Osteoblast (primary cell): ENCODE measurements around the gene TJP2. TPM values are rescaled to one million over a fixed set of nuclear protein-coding genes. Genes with fewer than 3 reads are reported as not detected.

Source experiments
- DNase-seq: peaks from one replicate; pipeline ENCODE4 v3.0.0; 2011; ENCODE audit warnings: low spot score, mixed read lengths; ENCODE audit not compliant: insufficient read length; ENCODE audit errors: missing footprints
- H2AFZ ChIP-seq: 2 replicates; pipeline ENCODE4 v1.6.0; 2011; ENCODE audit warnings: mild to moderate bottlenecking, low read length
- H3K27ac ChIP-seq: 2 replicates; pipeline ENCODE4 v1.5.1; 2011; ENCODE audit warnings: mild to moderate bottlenecking, low read depth, low read length, moderate library complexity
- H3K27me3 ChIP-seq: 2 replicates; pipeline ENCODE4 v1.6.0; 2012; ENCODE audit warnings: mild to moderate bottlenecking, control low read depth, inconsistent platforms, low read length, moderate library complexity; ENCODE audit not compliant: insufficient read depth
- H3K36me3 ChIP-seq: 2 replicates; pipeline ENCODE4 v1.5.1; 2011; ENCODE audit warnings: mild to moderate bottlenecking, low read length, control low read depth, moderate library complexity; ENCODE audit not compliant: insufficient read depth
- H3K4me1 ChIP-seq: 2 replicates; pipeline ENCODE4 v1.5.1; 2011; ENCODE audit warnings: mild to moderate bottlenecking, low read length, control low read depth, moderate library complexity; ENCODE audit not compliant: insufficient read depth
- H3K4me2 ChIP-seq: 2 replicates; pipeline ENCODE4 v1.6.0; 2011; ENCODE audit warnings: mild to moderate bottlenecking, low read length; ENCODE audit not compliant: insufficient read depth
- H3K4me3 ChIP-seq: fragments of 200-600 bp; sonication (generic); 3 replicates; pipeline ENCODE4 v1.5.1; 2012; ENCODE audit warnings: mild to moderate bottlenecking, low read length, inconsistent platforms; ENCODE audit not compliant: insufficient read depth
- H3K79me2 ChIP-seq: 2 replicates; pipeline ENCODE4 v1.6.0; 2012; ENCODE audit warnings: mild to moderate bottlenecking, low read length, control low read depth, inconsistent platforms; ENCODE audit not compliant: insufficient read depth
- H3K9me3 ChIP-seq: 2 replicates; pipeline ENCODE4 v1.5.1; 2011; ENCODE audit warnings: low read depth, low read length, control low read depth
- H4K20me1 ChIP-seq: 2 replicates; pipeline ENCODE4 v1.6.0; 2012; ENCODE audit warnings: mild to moderate bottlenecking, low read length, control low read depth; ENCODE audit not compliant: insufficient read depth
- total RNA-seq: library from RNA; depleted of rRNA; stranded (reverse); fragments of >200 nt; gene quantifications from 2 replicates; pipeline ENCODE4 v1.2.3, GENCODE V29; 2012
- TF ChIP-seq, protein P1 (sequence below): IDR thresholded peaks from 2 replicates; pipeline ENCODE4 v1.5.1; 2011; ENCODE audit warnings: mild to moderate bottlenecking, low read depth, low read length, moderate library complexity; ENCODE audit errors: extremely low read depth

Gene TJP2
- total RNA-seq, 1 donor = 28.6 TPM

DNA sequence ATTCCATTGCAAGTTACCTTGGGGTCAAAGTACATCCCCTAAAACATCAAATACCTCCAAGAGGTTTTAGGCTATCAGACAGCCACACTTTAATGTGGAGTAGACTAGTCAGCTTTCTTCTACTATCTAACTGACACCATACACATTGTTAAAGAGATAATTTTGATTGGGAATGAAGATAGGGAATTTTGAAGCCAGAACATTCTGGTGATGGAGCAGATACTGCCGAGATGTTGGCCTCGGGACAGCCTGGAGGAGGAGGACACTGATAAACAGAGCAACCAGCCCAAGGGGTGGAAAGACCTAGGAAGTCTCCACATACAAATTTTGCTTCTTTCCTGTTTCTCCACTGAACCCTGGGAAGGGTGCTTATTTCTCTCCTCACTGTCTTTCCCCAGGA lies 14.9 kb downstream of the TJP2 start:
- H3K27me3 ChIP-seq = no peaks in the 10 kb centered on the region
- H3K4me3 ChIP-seq = no peak overlapping the region
- DNase-seq = no peak
- H2AFZ ChIP-seq = no peak overlapping the region
- peaks cover 78% of the 10 kb centered on the region for H3K79me2 ChIP-seq
- H3K4me1 ChIP-seq = peaks cover 19% of the 10 kb centered on the region
- H3K36me3 ChIP-seq = no peaks in the 10 kb centered on the region
- H3K9me3 ChIP-seq = no peaks in the 10 kb centered on the region
- H3K27ac ChIP-seq = no peak overlapping the region
- H4K20me1 ChIP-seq = peaks cover 2% of the 10 kb centered on the region
- TF ChIP-seq, protein P1, sequence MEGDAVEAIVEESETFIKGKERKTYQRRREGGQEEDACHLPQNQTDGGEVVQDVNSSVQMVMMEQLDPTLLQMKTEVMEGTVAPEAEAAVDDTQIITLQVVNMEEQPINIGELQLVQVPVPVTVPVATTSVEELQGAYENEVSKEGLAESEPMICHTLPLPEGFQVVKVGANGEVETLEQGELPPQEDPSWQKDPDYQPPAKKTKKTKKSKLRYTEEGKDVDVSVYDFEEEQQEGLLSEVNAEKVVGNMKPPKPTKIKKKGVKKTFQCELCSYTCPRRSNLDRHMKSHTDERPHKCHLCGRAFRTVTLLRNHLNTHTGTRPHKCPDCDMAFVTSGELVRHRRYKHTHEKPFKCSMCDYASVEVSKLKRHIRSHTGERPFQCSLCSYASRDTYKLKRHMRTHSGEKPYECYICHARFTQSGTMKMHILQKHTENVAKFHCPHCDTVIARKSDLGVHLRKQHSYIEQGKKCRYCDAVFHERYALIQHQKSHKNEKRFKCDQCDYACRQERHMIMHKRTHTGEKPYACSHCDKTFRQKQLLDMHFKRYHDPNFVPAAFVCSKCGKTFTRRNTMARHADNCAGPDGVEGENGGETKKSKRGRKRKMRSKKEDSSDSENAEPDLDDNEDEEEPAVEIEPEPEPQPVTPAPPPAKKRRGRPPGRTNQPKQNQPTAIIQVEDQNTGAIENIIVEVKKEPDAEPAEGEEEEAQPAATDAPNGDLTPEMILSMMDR = no peak
- no peak overlapping the region for H3K4me2 ChIP-seq

DNA sequence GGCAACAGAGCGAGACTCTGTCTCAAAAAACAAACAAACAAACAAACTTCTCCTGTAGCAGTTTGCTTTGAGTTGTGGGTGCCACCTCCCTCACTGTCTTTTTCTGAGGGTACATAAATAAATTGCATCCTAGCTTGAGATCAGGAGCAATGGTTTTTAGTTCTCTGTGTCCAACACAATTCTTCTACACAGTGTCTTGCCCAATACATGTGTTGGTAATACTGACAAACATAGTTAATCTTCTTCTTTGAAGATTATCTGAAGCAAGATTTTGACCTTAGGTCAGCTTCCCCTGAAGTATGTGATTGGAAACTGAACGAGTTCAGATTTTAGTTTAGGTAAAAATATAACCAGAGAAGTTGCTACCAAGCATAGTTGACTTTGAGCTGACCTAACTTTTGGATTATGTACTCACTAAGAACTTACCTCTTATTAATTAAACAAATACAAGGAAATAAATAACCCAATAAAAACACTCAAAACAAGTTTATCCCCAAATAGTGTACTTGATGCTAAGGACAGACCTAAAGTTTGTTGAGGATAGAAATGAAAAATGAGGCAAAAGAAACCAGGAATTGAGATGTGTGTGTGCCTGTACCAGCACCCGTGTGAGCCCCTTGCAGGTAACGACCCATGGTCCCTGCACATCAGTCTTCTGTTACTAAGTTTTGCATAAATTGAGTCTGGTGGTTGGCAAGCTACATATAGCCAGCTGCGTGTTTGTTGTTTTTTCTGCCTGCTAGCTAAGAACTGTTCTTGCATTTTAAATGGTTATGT lies 16.2 kb downstream of the TJP2 start:
- Histone ChIP-seq H3K79me2 (peaks cover 81% of the 10 kb centered on the region), H3K4me2 (no peak overlapping the region), H3K4me1 (peaks cover 19% of the 10 kb centered on the region), H3K27me3 (no peaks in the 10 kb centered on the region), H3K4me3 (no peak overlapping the region), H4K20me1 (peaks cover 7% of the 10 kb centered on the region), H3K27ac (no peak overlapping the region), H3K36me3 (no peaks in the 10 kb centered on the region), H2AFZ (no peak overlapping the region), H3K9me3 (no peaks in the 10 kb centered on the region)
- no peak for DNase-seq
- TF ChIP-seq, protein P1 = no peak

DNA sequence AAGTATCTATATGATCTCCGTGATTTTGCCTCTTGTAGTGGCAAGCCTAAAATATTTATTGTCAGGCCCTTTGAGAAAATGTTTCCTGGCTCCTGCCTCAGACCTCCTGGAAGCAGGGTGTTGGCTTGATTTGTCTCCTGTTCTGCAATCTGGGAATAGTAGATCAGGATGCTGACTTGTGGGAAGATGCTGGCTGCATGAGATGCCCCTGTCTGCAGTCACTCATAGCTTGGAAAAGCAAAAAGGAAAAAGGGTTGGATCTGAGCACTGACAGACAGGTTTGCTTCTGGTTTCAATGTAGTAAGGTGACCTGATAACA lies 16.7 kb downstream of the TJP2 start:
- Histone ChIP-seq H3K36me3 (no peaks in the 10 kb centered on the region), H3K4me3 (no peak overlapping the region), H3K27me3 (no peaks in the 10 kb centered on the region), H3K79me2 (peaks cover 85% of the 10 kb centered on the region), H4K20me1 (peaks cover 7% of the 10 kb centered on the region), H3K4me1 (peaks cover 22% of the 10 kb centered on the region), H3K27ac (no peak overlapping the region), H3K9me3 (no peaks in the 10 kb centered on the region), H3K4me2 (no peak overlapping the region), H2AFZ (no peak overlapping the region)
- DNase-seq = no peak
- TF ChIP-seq, protein P1 = no peak

DNA sequence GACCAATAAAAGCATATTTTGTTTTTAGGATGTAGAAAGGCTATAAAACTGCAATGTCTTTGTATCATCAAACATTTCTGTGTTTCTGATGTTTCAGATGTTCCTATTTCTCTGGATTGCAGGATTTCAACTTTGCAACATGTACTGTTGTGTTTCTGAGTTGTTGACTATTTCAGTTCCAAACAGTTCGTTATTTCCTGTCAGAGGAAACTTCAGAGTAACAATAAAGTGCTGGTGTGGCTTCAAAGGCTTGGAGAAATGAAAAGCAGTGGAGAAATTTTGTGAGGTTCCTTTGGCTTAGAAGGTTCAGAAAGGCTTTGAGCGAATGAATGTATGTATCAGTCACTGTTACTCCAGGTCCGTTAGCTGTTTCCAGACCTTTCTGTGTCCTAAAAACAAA lies 17.2 kb downstream of the TJP2 start:
- Histone ChIP-seq H3K9me3 (no peaks in the 10 kb centered on the region), H3K27ac (no peak overlapping the region), H3K36me3 (no peaks in the 10 kb centered on the region), H3K27me3 (no peaks in the 10 kb centered on the region), H3K4me3 (no peak overlapping the region), H3K79me2 (peaks cover 86% of the 10 kb centered on the region), H4K20me1 (peaks cover 7% of the 10 kb centered on the region), H2AFZ (no peak overlapping the region), H3K4me1 (peaks cover 20% of the 10 kb centered on the region), H3K4me2 (no peak overlapping the region)
- no peak for DNase-seq
- TF ChIP-seq, protein P1 = no peak
